Measurements from ENCODE around the gene PLD4. TPM values are rescaled to one million over a fixed set of nuclear protein-coding genes. Genes with fewer than 3 reads are reported as not detected.
A peak's percentile ranks its signal among the peaks of the same experiment; 100 is the strongest.

Gene PLD4
- total and polyA plus RNA-seq, 2 of the 8 experiments (the other 6 are each of a cell fraction or from before 2014, with no cell fraction given): 0.05 TPM; not detected in 1

DNA sequence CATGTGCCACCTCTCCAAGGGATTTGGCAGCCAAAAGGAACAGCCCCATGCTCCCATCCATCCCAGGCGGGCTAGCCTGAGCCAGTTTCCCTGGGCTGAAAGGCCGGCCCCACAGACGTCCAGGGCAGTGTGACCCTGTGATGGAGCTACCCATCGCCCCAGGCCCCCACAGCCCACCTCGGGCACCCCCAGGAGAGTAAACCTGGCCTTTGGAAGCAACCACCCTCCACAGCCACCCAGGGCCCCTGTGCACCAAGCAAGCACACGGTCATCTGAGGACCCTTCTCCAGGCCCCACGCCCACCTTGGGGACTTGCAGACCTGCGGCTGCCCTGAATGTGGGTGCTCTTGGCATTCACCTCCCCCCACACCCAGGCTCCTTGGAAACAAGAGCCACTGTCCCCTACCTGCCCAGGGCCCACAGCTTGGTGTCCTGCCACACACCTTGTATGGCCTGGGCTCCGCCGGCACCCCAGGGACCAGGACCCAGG, 45.1 kb downstream of the PLD4 start:
- Histone ChIP-seq H3K9me3 (ENCODE audit: insufficient read depth in 2 of 2, low read depth in 1 of 2, low read length in 1 of 2) (no peaks in the 10 kb centered on the region), H3K27ac (ENCODE audit: low read depth, low read length) (no peak overlapping the region), H2AK5ac (ENCODE audit: low read depth, low read length) (peak overlapping the region; percentile 65; the same call in 1 of the 2 replicates), H2BK15ac (ENCODE audit: low read length) (no peak overlapping the region), H2BK120ac (replicated peaks; ENCODE audit: low read depth, low read length) (no peak overlapping the region), H3K4me2 (ENCODE audit: insufficient read depth in 1 of 2, low read depth in 2 of 2, low read length in 2 of 2) (no peak overlapping the region), H3K18ac (ENCODE audit: extremely low read depth, low read length) (no peak overlapping the region), H3K4ac (replicated peaks; ENCODE audit: insufficient read length, low read depth, low read length) (no peak overlapping the region), H3K56ac (replicated peaks; ENCODE audit: insufficient read length, low read depth, low read length) (no peak overlapping the region), H3K36me3 (ENCODE audit: control insufficient read depth in 2 of 4, insufficient read depth in 4 of 4, low read length in 3 of 4) (no peaks in the 10 kb centered on the region), H2AFZ (ENCODE audit: low read length) (no peak overlapping the region), H2BK20ac (ENCODE audit: low read length) (peak overlapping the region; percentile 32; the same call in 1 of the 2 replicates), H3K23me2 (ENCODE audit: low read depth, low read length) (peaks cover 5% of the 10 kb centered on the region), H3K79me1 (ENCODE audit: low read depth, low read length) (no peaks in the 10 kb centered on the region), H3K9ac (replicated peaks in 1 of 4; ENCODE audit: extremely low read depth in 1 of 4, low read depth in 3 of 4, low read length in 3 of 4) (no peak overlapping the region), H2BK5ac (ENCODE audit: low read depth, low read length) (no peak overlapping the region), H3K79me2 (ENCODE audit: control insufficient read depth in 1 of 2, insufficient read depth in 2 of 2, low read length in 2 of 2) (no peaks in the 10 kb centered on the region), H4K20me1 (replicated peaks in 1 of 2; ENCODE audit: control insufficient read depth in 1 of 2, insufficient read depth in 2 of 2, low read length in 2 of 2) (no peaks in the 10 kb centered on the region), H4K8ac (ENCODE audit: extremely low read depth, insufficient read depth, low read length) (peak overlapping the region; percentile 2; the same call in 1 of the 2 replicates), H3K4me1 (replicated peaks in 1 of 4; ENCODE audit: control insufficient read depth in 3 of 4, insufficient read depth in 4 of 4, low read length in 3 of 4) (peaks cover 0 to 26% (median 16%) of the 10 kb centered on the region in 4 experiments; a peak in 6 of 7 replicates), H2BK12ac (ENCODE audit: low read depth, low read length) (0 out of 2 replicates have a peak overlapping the region, but pooled peaks have one; percentile 50), H4K5ac (ENCODE audit: insufficient read length, low read depth, low read length) (no peak overlapping the region), H3K4me3 (ENCODE audit: extremely low read depth in 1 of 4, insufficient read depth in 2 of 4, low read depth in 3 of 4, low read length in 4 of 4) (no peak overlapping the region), H3K23ac (ENCODE audit: insufficient read length) (no peak overlapping the region), H4K91ac (replicated peaks; ENCODE audit: insufficient read length, low read length) (no peak overlapping the region), H3K27me3 (replicated peaks in 1 of 4; ENCODE audit: control insufficient read depth in 3 of 4, extremely low read depth in 1 of 4, insufficient read depth in 3 of 4, low read length in 3 of 4) (peaks cover 0 to 7% (median 5%) of the 10 kb centered on the region in 4 experiments; a peak in 3 of 7 replicates), H3K14ac (ENCODE audit: insufficient read length) (no peak overlapping the region)
- TF ChIP-seq, protein P1, sequence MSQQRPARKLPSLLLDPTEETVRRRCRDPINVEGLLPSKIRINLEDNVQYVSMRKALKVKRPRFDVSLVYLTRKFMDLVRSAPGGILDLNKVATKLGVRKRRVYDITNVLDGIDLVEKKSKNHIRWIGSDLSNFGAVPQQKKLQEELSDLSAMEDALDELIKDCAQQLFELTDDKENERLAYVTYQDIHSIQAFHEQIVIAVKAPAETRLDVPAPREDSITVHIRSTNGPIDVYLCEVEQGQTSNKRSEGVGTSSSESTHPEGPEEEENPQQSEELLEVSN (IDR thresholded peaks at IDR 0.05): no peak
- TF ChIP-seq SIRT6 (IDR thresholded peaks at IDR 0.05; ENCODE audit: low read length): no peak
- TF ChIP-seq, protein P2, sequence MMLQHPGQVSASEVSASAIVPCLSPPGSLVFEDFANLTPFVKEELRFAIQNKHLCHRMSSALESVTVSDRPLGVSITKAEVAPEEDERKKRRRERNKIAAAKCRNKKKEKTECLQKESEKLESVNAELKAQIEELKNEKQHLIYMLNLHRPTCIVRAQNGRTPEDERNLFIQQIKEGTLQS (IDR thresholded peaks at IDR 0.05; ENCODE audit: insufficient read depth, low read depth, low read length): no peak
- ChIA-PET POLR2A (ENCODE audit: partially characterized antibody) (interaction anchor here (0.8 to 1.5 kb wide), 5 partner anchors 9 to 175 kb away, joined by 3 to 6 read pairs (median 4); no protein-coding TSS in a partner anchor), CTCF (ENCODE audit: partially characterized antibody) (interaction anchor here (0.5 to 11.5 kb wide), 11 partner anchors 9 to 120 kb away, joined by 3 to 161 read pairs (median 4); no protein-coding TSS in a partner anchor)
- no peak for FAIRE-seq
- no peak for DNase-seq (ENCODE audit: low read depth in 1 of 2, low spot score in 2 of 2)
- WGBS, 2 experiments (ENCODE audit: extremely low coverage in 1 of 2, insufficient coverage in 1 of 2, insufficient read length in 1 of 2, insufficient replicate concordance in 2 of 2, low coverage in 1 of 2, low lambda C conversion rate in 2 of 2, missing lambda C conversion rate in 1 of 2): 89% methylated on average over 10 of the region's 10 CpGs; no CpG with 5 or more reads in 1 of the 2 experiments

All from H1 (cell line).